Esophagus squamous epithelium (tissue), 4 donors: ENCODE measurements around the gene ARSJ.

ENCODE experiments used
- POLR2A ChIP-seq, 4 donors: fragments of 450-650 bp; IDR thresholded peaks; one replicate each; pipeline ENCODE4 v1.6.1; 2017; ENCODE audit warnings: antibody characterized with exemption in 4 of 4, mild to moderate bottlenecking in 4 of 4, moderate library complexity in 3 of 4
- TF ChIP-seq, protein P1 (sequence below), 6 experiments: fragments of 450-650 bp in 4 of 6; fragments of 200-600 bp in 2 of 6; sonication (generic) in 2 of 6; IDR thresholded peaks; one replicate each; pipeline ENCODE4 v1.5.1; 2016 to 2019; ENCODE audit warnings: antibody characterized with exemption in 6 of 6, mild to moderate bottlenecking in 4 of 6, moderate library complexity in 4 of 6

- TF ChIP-seq, protein P1, sequence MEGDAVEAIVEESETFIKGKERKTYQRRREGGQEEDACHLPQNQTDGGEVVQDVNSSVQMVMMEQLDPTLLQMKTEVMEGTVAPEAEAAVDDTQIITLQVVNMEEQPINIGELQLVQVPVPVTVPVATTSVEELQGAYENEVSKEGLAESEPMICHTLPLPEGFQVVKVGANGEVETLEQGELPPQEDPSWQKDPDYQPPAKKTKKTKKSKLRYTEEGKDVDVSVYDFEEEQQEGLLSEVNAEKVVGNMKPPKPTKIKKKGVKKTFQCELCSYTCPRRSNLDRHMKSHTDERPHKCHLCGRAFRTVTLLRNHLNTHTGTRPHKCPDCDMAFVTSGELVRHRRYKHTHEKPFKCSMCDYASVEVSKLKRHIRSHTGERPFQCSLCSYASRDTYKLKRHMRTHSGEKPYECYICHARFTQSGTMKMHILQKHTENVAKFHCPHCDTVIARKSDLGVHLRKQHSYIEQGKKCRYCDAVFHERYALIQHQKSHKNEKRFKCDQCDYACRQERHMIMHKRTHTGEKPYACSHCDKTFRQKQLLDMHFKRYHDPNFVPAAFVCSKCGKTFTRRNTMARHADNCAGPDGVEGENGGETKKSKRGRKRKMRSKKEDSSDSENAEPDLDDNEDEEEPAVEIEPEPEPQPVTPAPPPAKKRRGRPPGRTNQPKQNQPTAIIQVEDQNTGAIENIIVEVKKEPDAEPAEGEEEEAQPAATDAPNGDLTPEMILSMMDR (IDR thresholded peaks at IDR 0.05): no peak
- no peak for TF ChIP-seq POLR2A (IDR thresholded peaks at IDR 0.05)
These were observed 105.9 kb downstream of the ARSJ start for GRCh38 chr4:113873508-113873907.
